ENCODE measurements around the gene STK32B. TPM values are rescaled to one million over a fixed set of nuclear protein-coding genes. Genes with fewer than 3 reads are reported as not detected.
"Not testable (repeated sequence)": the region's sequence is repeated elsewhere in the genome, so short reads cannot be mapped to it uniquely, and the experiment has no call there.

Gene STK32B
- total and polyA plus RNA-seq, 2 of the 8 experiments (the other 6 are each of a cell fraction or from before 2014, with no cell fraction given): 2.3 to 2.5 TPM

DNA sequence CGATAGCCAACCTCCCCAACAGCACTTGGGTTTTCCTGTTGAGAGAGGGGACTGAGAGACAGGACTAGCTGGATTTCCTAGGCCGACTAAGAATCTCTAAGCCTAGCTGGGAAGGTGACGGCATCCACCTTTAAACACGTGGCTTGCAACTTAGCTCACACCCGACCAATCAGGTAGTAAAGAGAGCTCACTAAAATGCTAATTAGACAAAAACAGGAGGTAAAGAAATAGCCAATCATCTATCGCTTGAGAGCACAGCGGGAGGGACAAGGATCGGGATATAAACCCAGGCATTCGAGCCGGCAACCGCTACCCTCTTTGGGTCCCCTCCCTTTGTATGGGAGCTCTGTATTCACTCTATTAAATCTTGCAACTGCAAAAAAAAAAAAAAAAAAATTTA is 44.3 kb upstream of the STK32B start:
- WGBS, 2 experiments (ENCODE audit: extremely low coverage in 1 of 2, insufficient coverage in 1 of 2, insufficient read length in 1 of 2, insufficient replicate concordance in 2 of 2, low coverage in 1 of 2, low lambda C conversion rate in 2 of 2, missing lambda C conversion rate in 1 of 2): 77% methylated on average over 11 of the region's 11 CpGs; no CpG with 5 or more reads in 1 of the 2 experiments

More for the DNA sequence above, 44.3 kb upstream of the STK32B start:
- H2BK12ac ChIP-seq (ENCODE audit: low read depth, low read length); H3K56ac ChIP-seq (replicated peaks; ENCODE audit: insufficient read length, low read depth, low read length); H3K4me1 ChIP-seq (replicated peaks in 1 of 4; ENCODE audit: control insufficient read depth in 3 of 4, insufficient read depth in 4 of 4, low read length in 3 of 4); H3K4me2 ChIP-seq (ENCODE audit: insufficient read depth in 1 of 2, low read depth in 2 of 2, low read length in 2 of 2); H3K27me3 ChIP-seq (replicated peaks in 1 of 4; ENCODE audit: control insufficient read depth in 3 of 4, extremely low read depth in 1 of 4, insufficient read depth in 3 of 4, low read length in 3 of 4); H3K4me3 ChIP-seq (ENCODE audit: extremely low read depth in 1 of 4, insufficient read depth in 2 of 4, low read depth in 3 of 4, low read length in 4 of 4); H4K20me1 ChIP-seq (replicated peaks in 1 of 2; ENCODE audit: control insufficient read depth in 1 of 2, insufficient read depth in 2 of 2, low read length in 2 of 2); H4K91ac ChIP-seq (replicated peaks; ENCODE audit: insufficient read length, low read length); H2BK15ac ChIP-seq (ENCODE audit: low read length); H2AK5ac ChIP-seq (ENCODE audit: low read depth, low read length); H3K79me2 ChIP-seq (ENCODE audit: control insufficient read depth in 1 of 2, insufficient read depth in 2 of 2, low read length in 2 of 2); POLR2A ChIA-PET (ENCODE audit: partially characterized antibody); H3K23ac ChIP-seq (ENCODE audit: insufficient read length); H2BK5ac ChIP-seq (ENCODE audit: low read depth, low read length); H3K36me3 ChIP-seq (ENCODE audit: control insufficient read depth in 2 of 4, insufficient read depth in 4 of 4, low read length in 3 of 4); H3K14ac ChIP-seq (ENCODE audit: insufficient read length); H3K79me1 ChIP-seq (ENCODE audit: low read depth, low read length); H2BK20ac ChIP-seq (ENCODE audit: low read length); H4K8ac ChIP-seq (ENCODE audit: extremely low read depth, insufficient read depth, low read length); H2BK120ac ChIP-seq (replicated peaks; ENCODE audit: low read depth, low read length); H3K9me3 ChIP-seq (ENCODE audit: insufficient read depth in 2 of 2, low read depth in 1 of 2, low read length in 1 of 2); H3K27ac ChIP-seq (ENCODE audit: low read depth, low read length); H3K18ac ChIP-seq (ENCODE audit: extremely low read depth, low read length); H3K9ac ChIP-seq (replicated peaks in 1 of 4; ENCODE audit: extremely low read depth in 1 of 4, low read depth in 3 of 4, low read length in 3 of 4); H2AFZ ChIP-seq (ENCODE audit: low read length); FAIRE-seq; H3K23me2 ChIP-seq (ENCODE audit: low read depth, low read length); DNase-seq (ENCODE audit: low read depth in 1 of 2, low spot score in 2 of 2); H4K5ac ChIP-seq (ENCODE audit: insufficient read length, low read depth, low read length); H3K4ac ChIP-seq (replicated peaks; ENCODE audit: insufficient read length, low read depth, low read length): not testable (repeated sequence)
- CTCF ChIA-PET (ENCODE audit: partially characterized antibody): interaction anchor here (0.9 kb wide), 2 partner anchors 10 to 107 kb away, joined by 3 to 4 read pairs; no protein-coding TSS in a partner anchor

Measured in H1 (cell line).